ENCODE measurements around the gene GLT8D2.

GLT8D2 gene, protein sequence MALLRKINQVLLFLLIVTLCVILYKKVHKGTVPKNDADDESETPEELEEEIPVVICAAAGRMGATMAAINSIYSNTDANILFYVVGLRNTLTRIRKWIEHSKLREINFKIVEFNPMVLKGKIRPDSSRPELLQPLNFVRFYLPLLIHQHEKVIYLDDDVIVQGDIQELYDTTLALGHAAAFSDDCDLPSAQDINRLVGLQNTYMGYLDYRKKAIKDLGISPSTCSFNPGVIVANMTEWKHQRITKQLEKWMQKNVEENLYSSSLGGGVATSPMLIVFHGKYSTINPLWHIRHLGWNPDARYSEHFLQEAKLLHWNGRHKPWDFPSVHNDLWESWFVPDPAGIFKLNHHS

DNA sequence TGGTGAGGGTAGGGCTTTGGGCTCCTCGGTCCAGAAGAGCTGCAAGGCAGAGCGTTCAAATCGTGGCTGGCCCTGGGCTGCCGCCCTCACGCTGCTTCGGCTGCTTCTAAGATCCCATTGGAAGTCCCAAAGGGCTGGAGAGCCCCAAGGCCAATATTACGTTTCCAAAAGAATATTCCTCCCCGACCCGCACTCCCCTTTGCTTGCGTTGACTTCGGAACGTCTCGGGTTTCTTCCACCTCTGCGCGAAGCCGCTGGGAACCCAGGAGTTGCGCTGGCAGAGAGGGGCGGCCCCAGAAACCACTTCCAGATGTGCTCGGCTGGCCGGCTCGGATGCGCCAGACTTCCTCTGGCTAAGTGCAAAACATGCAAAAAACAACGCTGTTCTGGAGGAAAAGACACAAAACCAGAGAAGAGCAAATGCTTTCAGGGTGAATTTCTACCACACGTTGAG, at the start of gene GLT8D2:
TSS of gene GLT8D2 (minus strand) at position 285 of the 454 bp plus-strand sequence. CDS start 30,539 bp downstream, outside the sequence.
- peak; percentile 64 for DNase-seq (ENCODE audit: low read depth)

DNA sequence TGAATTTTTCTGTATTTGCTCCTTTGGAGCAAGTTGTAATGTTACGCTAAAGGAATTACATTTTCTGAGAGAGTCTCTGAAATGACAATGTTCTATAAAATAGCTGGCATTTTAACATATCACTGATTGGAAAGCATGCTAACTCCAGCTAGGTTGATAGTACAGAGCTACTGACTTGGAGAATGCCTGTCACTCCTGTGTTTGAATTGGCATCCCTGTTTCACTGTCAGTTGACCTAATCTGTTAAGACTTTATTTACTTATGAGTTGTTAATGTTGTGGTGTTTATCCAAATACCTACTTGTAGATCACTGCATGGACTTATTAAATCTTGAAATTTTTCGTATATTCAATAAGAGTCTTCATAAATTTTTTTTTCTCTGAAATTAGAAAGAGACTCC, 48.0 kb upstream of the GLT8D2 start:
- no peak for DNase-seq (ENCODE audit: low read depth)

DNA sequence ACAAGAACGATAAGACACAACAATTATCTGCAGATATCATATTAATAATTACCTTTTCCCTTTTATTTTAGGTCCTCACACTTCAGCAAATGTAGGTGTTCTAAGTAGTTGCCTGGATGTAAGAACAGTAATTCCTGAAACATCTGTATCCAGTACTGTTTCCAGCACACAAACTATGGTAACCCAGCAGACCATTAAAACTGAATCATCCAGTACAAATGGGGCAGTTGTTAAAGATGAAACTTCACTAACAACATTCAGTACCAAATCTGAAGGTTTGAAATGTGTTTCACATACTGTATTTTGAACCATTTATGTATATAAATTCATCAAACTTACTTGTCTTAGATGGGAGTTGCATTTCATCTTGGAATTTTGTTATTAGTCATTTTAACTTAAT, 45.3 kb upstream of the GLT8D2 start:
- no peak for DNase-seq (ENCODE audit: low read depth)

DNA sequence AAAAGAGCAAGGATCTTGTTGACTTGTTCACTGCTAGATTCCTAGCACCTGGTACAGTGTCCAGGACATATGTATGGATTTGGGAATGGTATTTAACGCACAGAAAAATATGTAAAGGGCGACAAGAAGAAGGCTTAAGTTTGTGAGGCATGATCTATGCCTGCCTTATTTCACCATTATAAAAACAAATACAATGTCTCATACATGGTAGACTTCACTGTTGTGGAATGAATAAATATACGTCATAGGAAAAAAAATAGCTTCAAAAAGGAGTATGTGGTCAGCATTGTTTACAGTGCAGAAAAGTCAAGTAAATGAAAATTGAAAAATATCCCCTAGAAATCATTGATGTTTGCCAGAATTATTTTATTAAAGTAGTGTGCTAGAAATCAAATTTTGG, 44.3 kb upstream of the GLT8D2 start:
- DNase-seq (ENCODE audit: low read depth): no peak

DNA sequence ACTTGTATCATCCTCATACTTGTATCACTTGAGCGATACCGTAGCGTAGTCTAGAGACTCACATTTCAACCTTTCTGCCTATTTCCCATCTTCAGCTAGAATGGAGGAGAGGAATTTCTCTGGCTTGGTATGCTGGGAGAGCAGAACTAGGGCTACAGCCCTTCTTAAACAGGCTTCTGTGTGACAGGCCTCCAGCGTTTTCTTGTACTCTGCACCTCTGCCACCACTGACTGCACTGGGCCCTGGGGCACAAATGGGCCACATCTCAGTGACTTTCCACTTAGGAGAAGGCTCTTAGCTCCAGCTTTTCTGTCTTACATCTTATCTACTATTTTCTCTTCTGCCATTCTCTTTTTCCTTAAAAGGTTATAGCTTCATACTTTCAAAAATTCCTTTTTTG, 41.1 kb upstream of the GLT8D2 start:
- no peak for DNase-seq (ENCODE audit: low read depth)

DNA sequence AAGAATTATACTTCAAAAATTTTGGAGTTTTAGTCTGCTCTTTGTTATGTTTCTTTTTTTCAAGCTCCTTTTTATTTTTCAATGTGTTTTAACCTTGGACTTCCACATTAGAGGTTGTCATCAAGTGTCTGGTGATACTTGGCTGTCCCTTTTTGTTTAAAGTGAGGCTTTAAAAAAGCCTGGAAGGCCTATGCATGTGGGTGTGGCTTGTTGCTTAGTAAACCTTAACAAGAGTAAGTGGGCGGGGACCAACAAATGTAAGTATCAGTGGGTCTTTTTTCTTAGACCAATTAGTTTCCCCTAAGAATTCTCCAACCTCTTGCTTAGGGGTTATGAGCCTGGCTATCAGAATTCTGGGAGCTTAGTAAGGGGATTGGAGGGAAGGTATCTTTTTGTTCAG, 40.7 kb upstream of the GLT8D2 start:
- no peak for DNase-seq (ENCODE audit: low read depth)

DNA sequence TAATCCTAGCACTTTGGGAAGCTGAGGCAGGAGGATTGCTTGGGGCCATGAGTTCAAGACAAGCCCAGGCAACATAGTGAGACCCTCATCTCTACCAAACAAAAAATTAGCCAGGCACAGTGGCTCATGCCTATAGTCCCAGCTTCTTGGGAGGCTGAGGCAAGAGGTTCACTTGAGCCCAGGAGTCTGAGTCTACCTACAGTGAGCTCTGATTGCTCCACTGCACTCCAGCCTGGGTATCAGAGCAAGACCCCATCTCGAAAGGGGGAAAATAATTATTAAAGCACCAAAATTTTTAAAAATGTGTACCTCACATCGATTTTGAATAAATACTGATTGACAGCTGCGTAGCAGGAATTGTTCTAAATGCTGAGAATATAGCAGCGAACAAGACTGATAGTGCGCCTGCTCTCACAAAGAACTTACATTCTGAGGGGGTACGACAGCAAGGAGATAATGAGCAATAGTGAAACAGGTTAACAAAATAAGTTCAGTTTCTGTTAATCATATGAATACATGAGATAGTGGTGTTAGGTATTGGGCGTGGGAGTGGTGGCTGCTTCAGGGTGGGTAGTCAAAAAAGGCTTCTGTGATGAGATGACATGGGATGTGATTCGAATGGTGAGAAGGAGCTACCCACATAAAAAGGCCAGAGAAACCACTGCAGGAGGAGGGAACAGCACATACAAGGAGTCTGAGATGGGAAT, 33.9 kb upstream of the GLT8D2 start:
- DNase-seq (ENCODE audit: low read depth): no peak

DNA sequence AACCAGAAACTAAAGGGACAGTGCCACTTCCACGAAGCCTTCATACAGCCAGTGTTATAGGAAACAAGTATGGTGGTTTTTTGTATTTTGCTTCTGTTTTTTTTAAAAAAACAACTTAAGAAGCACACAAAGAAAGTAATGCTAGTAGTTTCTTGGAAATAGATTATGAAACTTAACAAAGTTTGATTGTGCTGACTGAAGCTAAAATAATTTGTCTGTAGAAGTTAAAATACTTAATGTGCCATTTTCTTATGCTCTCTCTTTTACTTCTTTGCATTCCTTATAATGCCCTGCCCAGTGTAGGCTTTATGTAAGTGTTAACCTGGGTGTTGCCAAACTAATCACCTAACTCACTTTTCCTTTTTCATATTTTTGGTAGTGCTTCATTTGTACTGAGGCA, 30.8 kb upstream of the GLT8D2 start:
- no peak for DNase-seq (ENCODE audit: low read depth)

DNA sequence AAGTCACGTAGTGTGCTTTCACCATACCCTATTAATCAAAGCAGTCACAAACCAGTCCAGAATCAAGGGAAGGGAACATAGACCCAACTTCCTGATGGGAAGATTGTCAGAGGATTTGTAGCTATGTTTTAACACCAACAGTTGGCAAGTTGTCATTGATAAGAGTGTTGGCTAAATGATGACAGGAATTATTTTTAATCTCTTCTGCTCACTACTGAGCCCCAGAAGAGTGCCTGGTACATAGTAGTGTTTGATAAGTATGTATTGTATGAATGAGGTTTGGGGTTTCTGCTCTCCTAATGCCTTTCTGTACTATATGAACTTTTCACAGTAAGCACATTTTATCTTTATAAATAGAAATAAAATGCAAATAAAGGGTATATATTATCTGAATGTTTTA, 29.0 kb upstream of the GLT8D2 start:
- no peak for DNase-seq (ENCODE audit: low read depth)

DNA sequence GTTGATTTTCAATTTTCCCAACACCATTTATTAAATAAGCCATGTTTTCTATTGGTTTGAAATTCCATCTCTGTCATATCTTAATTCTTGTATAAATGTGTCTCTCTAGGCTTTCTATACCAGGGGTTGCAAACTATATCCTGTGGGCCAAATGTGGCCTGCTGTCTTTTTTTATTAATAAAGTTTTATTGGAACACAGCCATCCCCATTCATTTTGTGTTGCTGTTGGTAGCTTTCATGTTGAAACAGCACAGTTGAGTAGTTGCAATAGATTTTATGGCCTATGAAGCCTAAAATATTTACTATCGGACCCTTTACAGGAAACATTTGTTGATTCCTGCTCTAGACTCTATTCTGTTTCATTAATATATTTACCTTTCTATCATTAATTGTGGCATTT, 23.7 kb upstream of the GLT8D2 start:
- DNase-seq (ENCODE audit: low read depth): no peak

DNA sequence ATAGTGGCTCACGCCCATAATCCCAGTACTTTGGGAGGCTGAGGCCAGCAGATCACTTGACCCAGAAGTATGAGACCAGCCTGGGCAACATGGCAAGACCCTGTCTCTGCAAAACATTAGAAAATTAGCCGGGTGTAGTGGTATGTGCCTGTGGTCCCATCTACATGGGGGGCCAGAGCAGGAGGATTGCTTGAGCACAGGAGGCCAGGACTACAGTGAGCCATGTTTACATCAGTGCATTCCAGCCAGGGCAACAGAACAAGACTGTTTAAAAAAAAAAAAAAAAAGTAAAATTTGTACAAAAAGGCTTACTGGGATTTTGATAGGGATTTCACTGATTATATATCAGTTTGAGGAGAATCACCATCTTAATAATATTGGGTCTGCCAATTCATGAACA, 22.1 kb upstream of the GLT8D2 start:
- no peak for DNase-seq (ENCODE audit: low read depth)

DNA sequence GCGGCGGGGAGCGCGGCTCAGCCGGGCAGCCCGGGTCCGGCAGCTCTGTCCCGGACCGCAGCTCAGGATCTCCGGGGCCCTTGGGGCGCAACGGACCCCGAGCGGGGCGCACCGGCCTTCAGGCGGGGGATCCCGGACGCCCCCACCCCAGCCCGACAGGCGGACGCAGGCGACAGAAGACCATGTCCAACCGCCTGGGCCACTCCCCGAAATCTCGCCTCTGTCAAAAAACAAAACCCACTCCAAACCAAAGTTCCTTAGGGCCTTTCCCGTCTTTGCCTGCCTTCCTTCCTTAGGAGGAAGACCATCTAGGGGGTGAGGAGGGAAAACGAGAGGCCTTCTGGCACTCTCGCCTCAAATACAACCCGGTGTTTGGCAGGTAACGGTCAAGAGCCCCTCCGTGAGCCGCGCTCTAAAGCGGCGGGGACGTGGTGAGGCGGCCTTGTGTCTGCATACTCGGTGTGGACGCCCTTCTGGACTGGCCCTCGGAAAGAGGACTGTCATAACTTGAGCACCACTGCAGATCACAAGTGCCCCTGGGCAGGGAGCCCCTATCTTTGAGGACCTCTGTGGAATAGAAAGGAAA, 14.9 kb upstream of the GLT8D2 start:
- no peak for DNase-seq (ENCODE audit: low read depth)

DNA sequence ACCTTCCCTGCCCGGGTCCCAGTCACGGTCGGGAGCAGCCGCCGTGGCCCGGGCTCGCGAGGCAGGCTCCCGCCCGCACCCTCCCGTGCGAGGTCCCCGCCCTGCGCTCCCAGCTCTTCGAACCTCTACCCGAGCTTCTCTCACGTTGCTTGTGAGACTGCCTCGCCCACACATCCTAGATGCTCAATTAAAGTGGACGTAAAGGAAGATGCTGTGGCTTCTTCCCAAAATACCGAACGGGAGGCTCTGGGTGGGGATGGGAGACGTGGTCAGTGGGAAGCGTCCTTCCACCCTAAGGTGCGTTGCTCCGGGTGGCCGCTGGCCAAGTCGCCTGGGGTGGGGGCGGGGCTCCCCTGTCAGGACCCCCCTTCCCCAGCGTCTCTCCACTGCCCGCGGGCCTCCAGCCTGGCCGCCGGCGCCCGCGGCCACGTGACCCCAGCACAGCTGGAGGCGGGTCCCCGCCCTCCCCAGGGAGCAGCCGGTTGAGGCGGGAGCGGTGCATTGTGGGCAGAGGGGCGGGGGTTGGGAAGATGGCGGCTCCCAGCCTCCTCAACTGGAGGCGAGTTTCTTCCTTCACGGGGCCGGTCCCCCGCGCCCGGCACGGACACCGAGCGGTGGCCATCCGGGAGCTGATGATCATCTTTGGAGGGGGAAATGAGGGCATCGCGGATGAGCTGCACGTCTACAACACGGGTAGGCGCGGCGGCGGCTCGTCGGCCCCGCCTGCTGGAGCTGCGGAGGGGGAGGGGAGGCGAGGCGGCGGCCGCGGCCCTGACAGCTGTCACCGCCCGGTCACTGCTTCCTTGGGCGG, 14.2 kb upstream of the GLT8D2 start, which contains the start of gene HCFC2:
TSS of gene HCFC2 (plus strand) at position 501 of the 811 bp plus-strand sequence. CDS start at position 531, 30 bp downstream.
- peak; percentile 79 for DNase-seq (ENCODE audit: low read depth)

DNA sequence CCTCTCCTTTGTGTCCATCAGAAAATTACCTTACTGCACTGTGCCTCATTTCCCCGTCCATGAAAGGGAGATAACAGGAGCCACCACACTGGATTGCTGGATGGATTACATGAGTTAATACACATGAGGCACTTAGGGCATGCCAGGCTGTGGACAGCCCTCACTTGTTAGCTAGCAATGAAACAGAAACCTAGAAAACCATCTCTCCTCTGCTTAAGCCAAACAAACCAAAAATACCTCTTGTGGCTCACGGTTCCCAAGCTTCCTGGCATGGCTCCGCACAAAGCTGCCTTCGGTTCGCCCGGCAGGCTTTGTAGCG, 13.7 kb upstream of the GLT8D2 start:
- peak; percentile 29 for DNase-seq (ENCODE audit: low read depth)

DNA sequence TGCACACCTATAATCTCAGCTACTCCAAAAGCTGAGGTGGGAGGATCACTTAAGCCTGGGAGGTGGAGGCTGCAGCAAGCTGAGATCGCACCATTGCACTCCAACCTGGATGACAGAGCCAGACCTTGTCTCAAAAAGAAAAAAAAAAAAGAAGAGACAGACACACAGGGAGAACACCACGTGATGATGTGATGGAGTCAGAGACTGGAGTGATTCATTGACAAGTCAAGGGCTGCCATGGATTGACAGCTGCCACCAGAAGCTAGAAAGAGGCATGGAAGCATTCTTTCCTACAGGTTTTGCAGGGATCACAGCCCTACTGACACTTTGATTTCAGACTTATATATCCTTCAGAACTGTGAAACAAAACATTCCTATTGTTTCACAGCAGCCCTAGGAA, 10.8 kb upstream of the GLT8D2 start:
- no peak for DNase-seq (ENCODE audit: low read depth)

DNA sequence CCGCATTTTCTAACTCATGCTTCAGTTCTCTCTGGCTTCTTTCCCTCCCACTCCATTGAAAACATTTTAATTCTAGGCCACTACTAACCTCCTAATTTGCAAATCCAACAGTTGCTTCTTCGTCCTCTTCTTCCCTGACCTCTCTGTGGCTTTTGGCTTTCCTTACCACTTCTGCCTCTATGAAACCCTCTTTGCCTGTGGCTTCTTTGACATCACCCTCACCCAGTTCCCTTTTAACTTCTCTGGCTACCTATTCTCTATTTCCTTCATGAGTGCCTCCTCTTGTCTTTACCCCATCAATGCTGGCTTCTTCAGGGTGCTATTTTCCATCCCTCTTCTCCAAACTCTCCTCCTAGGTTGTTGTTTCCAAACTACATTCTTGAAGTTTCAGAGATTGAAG, 10.0 kb upstream of the GLT8D2 start:
- DNase-seq (ENCODE audit: low read depth): no peak

DNA sequence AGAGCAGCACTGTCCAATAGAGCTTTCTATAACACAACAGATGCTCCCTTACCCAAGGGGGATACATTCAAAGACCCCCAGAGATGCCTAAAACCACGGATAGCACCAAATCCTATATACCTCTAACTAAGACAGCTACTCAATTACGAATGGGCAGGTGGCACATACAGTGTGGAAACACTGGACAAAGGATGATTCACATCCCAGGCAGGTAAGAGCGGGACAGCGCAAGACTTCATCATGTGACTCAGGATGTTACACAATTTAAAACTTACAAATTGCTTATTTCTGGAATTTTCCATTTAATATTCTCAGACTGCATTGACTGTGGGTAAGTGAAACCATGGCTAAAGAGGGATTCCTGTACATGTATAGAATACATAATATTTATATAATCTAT, 8.8 kb upstream of the GLT8D2 start:
- DNase-seq (ENCODE audit: low read depth): no peak

DNA sequence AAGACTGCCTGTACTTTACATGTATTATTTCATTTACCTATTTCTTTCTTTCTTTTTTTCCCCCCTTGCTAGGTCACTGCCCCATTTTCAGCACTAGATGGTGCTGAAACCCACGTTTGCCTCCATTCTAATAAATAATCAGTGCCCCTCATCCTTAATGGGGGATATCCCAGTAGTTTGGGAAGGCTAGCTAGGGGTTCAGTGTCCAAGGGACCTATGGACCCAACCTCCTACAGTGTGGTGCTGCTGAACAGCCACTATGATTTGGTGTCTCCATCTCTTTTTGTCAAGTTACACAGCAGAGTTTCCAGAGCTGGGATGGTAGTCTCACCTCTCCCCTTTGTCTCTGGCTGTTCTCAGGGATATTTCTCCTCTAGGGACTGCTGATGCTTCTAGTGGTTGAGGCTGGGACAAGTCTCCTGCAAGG, 7.8 kb upstream of the GLT8D2 start:
- no peak for DNase-seq (ENCODE audit: low read depth)

DNA sequence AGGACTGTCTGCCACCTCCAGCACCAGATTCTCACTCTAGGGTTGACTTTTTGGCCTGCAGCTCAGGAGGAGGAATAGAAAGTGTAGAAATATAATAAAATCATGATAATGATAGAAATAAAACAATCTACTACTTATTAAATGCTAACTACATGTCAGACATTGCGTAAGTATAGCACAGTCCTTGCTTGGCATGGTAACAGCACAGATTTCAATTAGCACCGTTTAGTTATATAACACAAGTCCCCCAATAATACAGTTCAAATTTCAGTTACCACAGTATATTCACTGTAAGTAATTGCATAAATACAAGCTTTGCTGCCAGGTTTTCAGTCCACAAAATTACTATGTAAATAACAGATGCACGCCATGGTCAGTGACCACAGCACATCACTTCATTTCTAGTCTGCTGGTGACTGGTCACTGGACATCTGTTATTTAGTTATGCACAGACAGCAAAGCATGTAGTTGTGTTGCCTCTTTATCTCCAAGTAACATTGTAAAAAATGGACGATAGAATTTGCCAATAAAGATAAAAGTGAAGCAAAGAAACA, 6.5 kb upstream of the GLT8D2 start:
- no peak for DNase-seq (ENCODE audit: low read depth)

DNA sequence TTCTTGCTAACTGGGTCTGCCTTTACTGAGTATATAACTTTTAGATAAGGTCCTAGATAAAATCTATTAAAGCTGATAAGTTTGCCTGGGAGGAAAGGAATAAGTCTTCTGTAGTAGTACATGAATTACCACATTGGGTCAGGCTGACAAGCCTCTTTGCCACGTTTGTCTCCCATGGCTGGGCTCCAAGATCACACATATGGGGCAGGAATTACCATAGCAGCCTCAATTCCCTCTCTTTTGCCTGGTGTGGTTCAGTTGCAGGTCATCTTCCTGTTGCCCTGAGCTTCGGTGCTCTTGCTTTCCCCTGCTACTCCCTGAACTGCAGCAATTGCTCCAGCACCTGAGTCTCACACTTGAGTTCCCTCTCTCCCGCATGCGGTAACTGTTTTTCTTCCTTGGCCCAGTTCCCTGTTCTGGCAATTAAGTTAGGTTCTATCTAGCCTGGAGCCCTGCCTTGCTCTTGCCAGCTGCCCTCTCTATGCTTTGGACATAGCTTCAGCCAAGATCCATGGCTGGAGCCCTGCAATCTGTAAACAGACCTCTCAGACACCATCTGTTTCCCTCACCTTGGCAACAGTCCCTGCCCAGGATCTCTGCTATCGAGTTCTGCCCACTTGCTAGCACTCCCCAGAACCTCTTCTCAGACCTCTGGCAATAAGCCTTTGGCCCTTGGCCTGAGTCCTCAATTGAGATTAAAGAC, 5.8 kb upstream of the GLT8D2 start:
- no peak for DNase-seq (ENCODE audit: low read depth)

DNA sequence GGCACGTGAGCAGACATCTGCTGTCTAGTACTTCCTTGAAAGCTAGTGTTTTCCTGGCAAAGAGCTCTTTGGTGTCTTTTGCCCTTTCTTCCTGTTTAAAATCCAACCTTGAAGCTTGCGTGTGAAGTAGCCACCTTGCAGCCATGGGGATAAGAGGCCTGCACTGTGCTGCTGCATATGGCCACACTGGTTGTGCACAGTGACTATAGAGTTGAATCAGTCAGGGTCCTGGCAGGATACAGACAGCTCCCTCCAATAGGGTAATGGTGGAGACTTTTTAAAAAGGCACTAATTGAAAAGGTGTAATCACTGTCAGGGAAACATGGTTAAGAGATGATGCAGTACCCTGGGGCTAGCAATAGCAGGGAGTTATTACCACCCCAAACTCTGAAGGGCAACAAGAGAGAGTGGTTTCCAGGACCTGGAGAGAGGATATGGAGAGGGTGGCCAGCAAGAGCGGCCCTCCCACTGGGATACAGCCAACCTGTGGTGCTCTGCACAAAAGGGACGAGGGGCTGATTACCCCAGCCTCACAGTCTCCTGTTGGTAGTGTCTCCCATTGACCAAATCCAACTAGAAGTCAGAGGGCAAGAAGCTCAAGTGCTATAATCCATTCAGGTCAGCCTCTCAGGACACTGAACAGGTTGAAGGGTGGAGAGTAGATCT, 4.8 kb upstream of the GLT8D2 start:
- no peak for DNase-seq (ENCODE audit: low read depth)

All from stromal cell of bone marrow (primary cell).